IPS-20b (cell line): ENCODE measurements around the gene PCGF3.

ENCODE experiments used
- H3K27ac ChIP-seq: one replicate; pipeline ENCODE4 v1.5.1; 2013; ENCODE audit warnings: low read length
- H3K27me3 ChIP-seq: 2 replicates; pipeline ENCODE4 v1.6.1; 2013; ENCODE audit warnings: mild to moderate bottlenecking, low read length, inconsistent platforms; ENCODE audit not compliant: insufficient read depth
- H3K36me3 ChIP-seq: 2 replicates; pipeline ENCODE4 v1.6.1; 2013; ENCODE audit warnings: low read depth, mild to moderate bottlenecking, inconsistent platforms, low read length, moderate library complexity; ENCODE audit not compliant: insufficient read depth
- H3K4me1 ChIP-seq: 2 replicates; pipeline ENCODE4 v1.6.1; 2013; ENCODE audit warnings: mild to moderate bottlenecking, control low read depth, inconsistent platforms, low read length, moderate library complexity; ENCODE audit not compliant: insufficient read depth
- H3K4me3 ChIP-seq: 2 replicates; pipeline ENCODE4 v1.5.1; 2013; ENCODE audit warnings: mild to moderate bottlenecking, low read length, inconsistent platforms
- H3K9ac ChIP-seq: 2 replicates; pipeline ENCODE4 v1.6.1; 2013; ENCODE audit warnings: low read depth, mild to moderate bottlenecking, inconsistent platforms, low read length, moderate library complexity
- H3K9me3 ChIP-seq: 2 replicates; pipeline ENCODE4 v1.6.1; 2013; ENCODE audit warnings: mild to moderate bottlenecking, low read depth, low read length, inconsistent platforms; ENCODE audit not compliant: insufficient read depth

Gene PCGF3

GRCh38 chr4:819401-820229 lies 114.0 kb downstream of the PCGF3 start:
- Histone ChIP-seq H3K4me3 (no peak overlapping the region), H3K27ac (no peak overlapping the region), H3K4me1 (no peaks in the 10 kb centered on the region), H3K9ac (no peak overlapping the region), H3K27me3 (peaks cover 98% of the 10 kb centered on the region), H3K36me3 (no peaks in the 10 kb centered on the region), H3K9me3 (no peaks in the 10 kb centered on the region)
